SK-N-SH treated with all-trans-retinoic acid at 6 μM for 48 hours (cell line): ENCODE measurements around the gene MVB12B.

Experiments
- GLIS3 ChIP-seq: fragments of 250-450 bp; sonication (Bioruptor Pico); IDR thresholded peaks from 2 replicates; pipeline ENCODE4 v1.5.0; 2020; ENCODE audit warnings: mild to moderate bottlenecking, moderate library complexity
- ZFP3 ChIP-seq: fragments of 250-450 bp; sonication (Bioruptor Pico); IDR thresholded peaks from 2 replicates; pipeline ENCODE4 v1.5.0; 2020; ENCODE audit warnings: mild to moderate bottlenecking, moderate library complexity
- ZFP30 ChIP-seq: fragments of 450-650 bp; formaldehyde crosslinking; IDR thresholded peaks from 2 replicates; pipeline ENCODE4 v1.5.0; 2022; ENCODE audit warnings: mild to moderate bottlenecking, moderate library complexity

- TF ChIP-seq ZFP30 (CRISPR knock-in tag) (no peak), ZFP3 (CRISPR knock-in tag) (no peak), GLIS3 (no peak)
These were observed 165.3 kb downstream of the MVB12B start for GRCh38 chr9:126491949-126492348.
